SH-SY5Y (cell line): Measurements from ENCODE around the gene RABGAP1L.

Experiments used
- GATA2 ChIP-seq: IDR thresholded peaks from 2 replicates; pipeline ENCODE4 v1.6.1; 2011; ENCODE audit warnings: mild to moderate bottlenecking, low read depth, low read length
- GATA3 ChIP-seq: IDR thresholded peaks from 2 replicates; pipeline ENCODE4 v1.6.1; 2011; ENCODE audit warnings: low read depth, mild to moderate bottlenecking, low read length, moderate library complexity

DNA sequence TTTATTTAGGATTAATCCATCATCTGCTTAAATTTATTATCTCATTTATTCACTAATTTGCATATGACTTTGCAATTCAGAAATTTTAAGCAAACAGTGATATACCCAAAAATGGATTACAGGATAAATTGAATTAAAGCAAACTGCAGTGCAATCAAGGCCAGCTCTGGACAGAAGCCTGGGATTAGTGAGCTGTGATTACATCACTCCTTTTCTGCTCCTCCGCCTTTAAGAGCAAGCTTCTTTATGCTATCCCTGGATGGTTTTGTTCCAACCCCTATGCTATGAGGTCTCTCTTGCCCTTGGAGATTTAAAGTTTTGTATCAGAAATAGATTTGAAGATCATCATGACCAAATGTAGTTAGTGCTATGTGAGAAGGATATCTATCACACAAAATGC is 321.0 kb downstream of the RABGAP1L start:
- TF ChIP-seq GATA3 (no peak), GATA2 (no peak)
